Occipital lobe (tissue), 2 donors: ENCODE data around the gene MCM7. TPM values are rescaled to one million over a fixed set of nuclear protein-coding genes. Genes with fewer than 3 reads are reported as not detected.

ENCODE experiments used
- DNase-seq: peaks from one replicate; lab custom pipeline; 2025; lab: John Stamatoyannopoulos, UW
- total RNA-seq: library from RNA; depleted of rRNA; stranded (reverse); fragments of >200 nt; gene quantifications from one replicate; pipeline ENCODE4 v1.2.3, GENCODE V29; 2014

MCM7 gene
- total RNA-seq, 1 donor from 2014 or later, result 44.8 TPM

DNA sequence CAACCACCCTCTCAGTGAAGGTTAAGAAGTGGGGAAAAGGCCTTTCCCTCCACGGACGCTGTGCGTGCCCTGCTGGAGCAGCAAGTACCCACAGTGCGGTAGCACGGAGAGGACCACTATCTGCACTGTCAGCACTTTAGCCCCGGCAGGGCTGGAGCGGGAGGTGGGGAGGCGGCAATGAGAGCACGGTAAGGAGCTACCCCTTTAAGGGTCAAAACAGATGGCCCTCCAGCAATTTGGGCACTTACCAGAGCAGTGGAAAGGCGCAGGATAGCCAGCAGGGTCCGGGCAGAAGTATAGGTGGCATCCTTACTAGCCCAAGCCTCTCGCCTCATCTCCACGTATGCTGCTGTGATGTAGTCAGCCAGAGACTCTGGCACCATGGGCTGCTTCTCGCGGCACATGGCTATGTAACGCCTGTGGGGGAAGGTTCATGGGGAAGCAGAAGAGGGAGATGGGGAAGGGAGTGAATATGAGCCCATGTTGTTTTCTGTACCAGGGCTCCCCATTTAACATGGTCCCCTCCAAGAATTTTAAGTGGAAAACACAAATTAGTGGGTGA lies 7.2 kb downstream of the MCM7 start:
- DNase-seq, result no peak

DNA sequence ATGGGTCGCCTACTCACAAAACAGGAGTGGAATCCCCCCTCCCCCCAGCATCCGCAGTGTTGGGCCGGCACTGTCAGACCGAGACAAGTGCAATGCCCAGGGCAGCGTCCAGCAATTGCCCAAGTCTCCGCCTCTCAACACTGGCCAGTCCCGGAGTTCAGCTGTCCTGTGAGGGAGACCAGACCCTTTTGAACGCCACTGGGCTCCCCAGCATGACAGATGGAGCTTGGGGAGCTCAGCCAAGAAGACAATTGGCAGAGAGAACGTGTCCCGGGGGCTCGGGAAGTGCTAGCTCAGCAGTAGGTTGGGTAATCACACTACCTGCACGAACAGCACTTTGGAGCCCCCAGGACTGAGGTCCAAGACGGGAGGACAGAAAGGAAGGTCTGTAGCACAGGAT lies 7.7 kb downstream of the MCM7 start:
- no peak for DNase-seq

DNA sequence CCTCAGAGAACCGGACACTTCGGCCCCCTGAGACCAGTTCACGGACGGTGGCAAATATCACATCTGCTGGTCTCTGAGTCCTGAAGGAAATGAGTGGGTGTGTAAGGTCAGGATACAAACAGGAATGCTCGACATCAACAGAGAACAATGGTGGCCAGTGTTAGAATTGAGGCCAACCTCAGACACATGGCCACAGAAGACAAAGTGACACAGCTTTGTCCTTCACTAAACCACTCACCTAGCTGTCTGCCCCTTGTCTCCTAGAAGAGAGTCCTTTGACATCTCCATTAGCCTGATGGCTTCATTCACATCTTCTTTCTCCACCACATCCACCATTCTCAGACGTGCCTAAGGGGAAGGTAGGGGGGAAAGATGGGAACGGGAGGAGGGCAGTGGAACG lies 8.1 kb downstream of the MCM7 start:
- DNase-seq, result no peak

DNA sequence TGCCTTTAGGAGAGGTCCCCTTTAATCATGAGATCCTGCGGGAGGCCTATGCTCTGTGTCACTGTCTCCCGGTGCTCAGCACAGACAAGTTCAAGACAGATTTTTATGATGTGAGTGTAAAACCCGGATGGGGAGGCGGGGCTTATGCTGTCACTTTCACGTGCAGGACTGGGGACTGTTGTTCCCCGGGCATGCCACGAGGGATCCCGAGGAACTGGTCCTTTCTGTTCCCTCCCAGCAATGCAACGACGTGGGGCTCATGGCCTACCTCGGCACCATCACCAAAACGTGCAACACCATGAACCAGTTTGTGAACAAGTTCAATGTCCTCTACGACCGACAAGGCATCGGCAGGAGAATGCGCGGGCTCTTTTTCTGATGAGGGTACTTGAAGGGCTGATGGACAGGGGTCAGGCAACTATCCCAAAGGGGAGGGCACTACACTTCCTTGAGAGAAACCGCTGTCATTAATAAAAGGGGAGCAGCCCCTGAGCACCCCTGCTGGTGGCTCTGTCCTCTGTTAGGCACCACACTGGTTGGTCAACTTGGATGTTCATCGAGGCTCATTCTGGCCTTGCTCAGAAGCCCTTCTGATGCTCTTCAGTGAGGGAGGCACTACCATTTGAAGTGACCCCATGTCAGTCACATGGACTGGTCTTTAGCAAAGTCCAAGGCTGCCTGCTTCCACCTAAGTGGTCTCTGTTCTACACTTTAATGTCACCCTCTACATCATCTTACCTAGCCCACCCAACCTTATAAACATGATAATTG lies 9.6 kb downstream of the MCM7 start:
- DNase-seq, result no peak

DNA sequence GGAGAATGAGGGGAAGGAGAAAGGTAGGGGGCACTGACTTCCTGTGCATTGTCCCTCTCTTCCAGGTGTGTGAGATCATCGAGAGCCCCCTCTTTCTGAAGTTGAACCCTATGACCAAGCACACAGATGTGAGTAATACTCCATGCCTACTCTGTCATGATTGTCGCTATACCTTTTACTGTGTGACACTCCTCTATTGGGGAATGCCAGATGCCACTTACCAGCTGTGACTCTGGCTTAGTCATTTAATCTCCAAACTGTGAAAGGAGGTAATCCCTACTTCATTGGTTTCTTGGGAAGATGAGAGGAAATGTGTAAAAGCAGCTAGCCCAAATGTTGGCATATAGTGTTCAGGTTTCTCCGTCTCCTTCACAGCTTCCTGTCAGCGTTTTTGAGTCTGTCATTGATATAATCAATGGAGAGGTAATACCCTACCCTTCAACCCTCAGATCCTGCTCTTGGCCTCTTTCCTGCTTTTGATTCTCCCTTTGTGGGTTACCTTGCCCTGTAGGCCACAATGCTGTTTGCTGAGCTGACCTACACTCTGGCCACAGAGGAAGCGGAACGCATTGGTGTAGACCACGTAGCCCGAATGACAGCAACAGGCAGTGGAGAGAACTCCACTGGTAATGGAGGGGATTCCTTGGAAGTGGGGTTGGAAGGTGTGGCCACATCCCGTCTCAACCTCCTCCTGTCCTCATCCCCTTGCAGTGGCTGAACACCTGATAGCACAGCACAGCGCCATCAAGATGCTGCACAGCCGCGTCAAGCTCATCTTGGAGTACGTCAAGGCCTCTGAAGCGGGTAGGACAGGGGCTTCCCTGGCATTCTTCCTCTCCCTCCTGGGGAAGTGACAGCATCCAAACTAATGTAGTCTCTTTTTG lies 10.4 kb downstream of the MCM7 start:
- no peak for DNase-seq

DNA sequence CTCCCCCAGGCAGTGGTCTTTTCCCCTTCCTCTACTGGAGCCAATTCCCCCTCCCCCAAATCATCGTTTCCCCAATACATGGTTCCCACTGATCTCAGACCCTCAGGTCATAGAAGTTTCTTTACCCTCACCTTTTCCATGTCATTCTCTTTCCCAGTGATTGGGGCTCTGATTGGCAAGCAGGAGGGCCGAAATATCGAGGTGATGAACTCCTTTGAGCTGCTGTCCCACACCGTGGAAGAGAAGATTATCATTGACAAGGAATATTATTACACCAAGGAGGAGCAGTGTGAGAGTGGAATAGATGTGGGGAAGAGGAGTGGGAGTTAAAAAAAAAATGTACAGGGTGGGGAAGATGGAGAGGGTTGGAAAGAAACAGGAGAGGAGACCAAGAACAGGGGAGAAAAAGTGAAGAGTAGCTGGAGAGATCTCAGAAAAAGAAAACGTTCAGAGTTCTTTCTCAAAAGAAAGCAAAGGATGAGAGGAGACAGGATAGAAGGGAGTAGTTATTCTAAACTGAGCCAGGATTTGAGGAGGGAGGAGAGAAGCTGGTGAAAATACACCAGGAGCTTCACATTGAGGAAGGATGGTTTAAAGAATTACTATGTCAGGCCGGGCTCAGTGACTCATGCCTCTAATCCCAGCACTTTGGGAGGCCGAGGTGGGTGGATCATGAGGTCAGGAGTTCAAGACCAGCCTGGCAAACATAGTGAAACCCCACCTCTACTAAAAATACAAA lies 11.6 kb downstream of the MCM7 start:
- DNase-seq, result no peak

DNA sequence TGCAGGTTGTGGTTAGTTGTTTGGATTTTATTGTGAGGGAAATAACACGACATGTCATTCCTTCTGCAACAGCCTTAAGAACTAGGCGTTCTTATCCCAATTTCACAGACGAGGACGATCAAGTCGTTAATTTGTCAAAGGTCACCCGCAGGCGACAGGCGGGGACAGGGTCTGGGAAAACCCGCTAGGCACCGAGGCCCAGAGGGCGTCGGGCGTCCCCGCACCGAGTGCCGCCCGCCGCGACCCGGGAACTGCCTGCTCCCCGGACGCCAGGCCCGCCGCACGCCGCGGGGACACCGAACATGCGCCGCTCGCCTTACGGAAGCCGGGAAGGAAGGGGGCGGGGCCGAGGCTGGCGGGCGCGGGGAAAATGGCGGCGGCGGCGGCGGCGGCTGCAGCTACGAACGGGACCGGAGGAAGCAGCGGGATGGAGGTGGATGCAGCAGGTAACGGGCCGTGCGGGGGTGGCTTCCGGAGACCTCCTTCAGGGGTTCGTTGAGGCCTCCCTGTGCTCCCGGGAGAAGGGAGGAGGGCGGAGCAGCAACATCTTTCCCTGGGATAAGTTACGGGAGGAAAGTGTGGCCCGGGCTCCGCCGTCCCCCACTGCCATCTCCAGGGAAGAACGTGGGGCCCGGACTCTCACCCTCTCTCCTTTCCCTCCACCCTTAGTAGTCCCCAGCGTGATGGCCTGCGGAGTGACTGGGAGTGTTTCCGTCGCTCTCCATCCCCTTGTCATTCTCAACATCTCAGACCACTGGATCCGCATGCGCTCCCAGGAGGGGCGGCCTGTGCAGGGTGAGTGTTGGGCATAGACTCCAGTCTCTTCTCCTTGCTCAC lies 12.4 kb downstream of the MCM7 start, which contains the start of gene COPS6:
COPS6 (plus strand) TSS at position 349 of the 837 bp plus-strand sequence; CDS start at position 371, 22 bp downstream.
- DNase-seq, result peak; percentile 77

DNA sequence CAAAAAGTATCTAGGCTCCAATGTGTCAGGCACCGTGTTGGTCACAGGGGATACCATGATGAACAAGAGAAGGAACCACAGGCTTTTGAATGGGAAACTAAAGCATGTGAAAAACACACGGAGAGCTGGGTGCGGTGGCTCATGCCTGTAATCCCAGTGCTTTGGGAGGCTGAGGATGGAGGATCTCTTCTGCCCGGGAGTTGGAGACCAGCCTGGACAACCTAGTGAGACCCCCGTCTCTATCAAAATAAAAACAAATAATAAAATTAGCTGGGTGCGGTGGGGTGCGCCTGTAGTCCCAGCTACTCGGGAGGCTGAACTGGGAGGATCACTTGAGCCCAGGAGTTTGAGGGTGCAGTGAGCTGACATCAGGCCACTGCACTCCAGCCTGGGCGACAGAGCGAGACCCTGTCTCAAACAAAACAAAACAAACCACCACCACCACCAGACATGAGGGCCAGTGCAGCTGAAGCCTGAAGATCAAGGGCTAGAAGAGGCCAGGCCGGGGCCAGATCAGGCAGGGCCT lies 13.0 kb downstream of the MCM7 start:
- no peak for DNase-seq

DNA sequence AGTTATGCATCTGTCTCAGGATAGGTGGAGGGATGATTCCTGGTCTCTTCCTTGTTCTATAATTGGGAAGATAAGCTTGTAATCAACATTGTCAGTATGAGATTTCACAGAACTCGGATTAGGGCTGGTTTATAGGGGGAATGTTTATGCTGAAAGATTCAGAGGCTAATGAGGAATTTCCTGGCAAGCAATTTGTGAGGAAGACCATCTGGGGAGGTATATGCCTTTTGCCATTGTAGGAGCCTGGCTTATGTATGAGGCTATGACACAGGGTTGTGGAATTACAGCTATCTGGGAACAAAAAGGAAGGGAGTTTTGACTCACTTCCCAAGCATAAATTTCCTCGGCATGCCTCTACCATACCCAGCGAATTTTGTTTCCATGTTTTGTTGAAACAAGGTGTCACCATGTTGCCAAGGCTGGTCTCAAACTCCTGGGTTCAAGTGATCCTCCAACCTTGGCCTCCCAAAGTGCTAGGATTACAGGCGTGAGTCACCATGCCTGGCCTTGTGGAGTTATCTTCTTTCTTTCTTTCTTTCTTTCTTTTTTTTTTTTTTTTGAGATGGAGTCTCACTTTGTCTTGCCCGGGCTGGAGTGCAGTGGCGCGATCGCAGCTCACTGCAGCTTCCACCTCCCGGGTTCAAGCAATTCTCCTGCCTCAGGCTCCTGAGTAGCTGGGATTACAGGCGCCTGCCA lies 14.0 kb downstream of the MCM7 start:
- no peak for DNase-seq

DNA sequence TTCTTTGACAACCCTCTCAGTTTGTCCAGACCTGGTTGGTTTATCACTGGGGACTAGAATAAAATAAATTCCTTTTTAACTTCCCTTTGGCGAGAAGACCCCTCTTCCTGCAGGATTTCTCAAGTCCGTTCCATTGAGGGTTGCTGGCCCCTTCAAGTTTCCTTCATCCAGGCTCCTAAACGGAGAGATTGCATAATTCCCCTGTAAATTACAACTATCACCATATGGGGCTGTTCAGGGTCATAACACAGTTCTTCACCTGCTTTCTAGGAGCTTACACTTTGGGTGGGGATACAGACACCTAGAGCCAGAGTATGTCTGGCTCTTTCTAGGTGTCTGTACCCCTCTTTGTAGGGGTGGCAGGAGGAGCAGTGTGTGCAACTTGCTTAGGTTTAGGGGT lies 15.7 kb downstream of the MCM7 start:
- DNase-seq, result no peak

DNA sequence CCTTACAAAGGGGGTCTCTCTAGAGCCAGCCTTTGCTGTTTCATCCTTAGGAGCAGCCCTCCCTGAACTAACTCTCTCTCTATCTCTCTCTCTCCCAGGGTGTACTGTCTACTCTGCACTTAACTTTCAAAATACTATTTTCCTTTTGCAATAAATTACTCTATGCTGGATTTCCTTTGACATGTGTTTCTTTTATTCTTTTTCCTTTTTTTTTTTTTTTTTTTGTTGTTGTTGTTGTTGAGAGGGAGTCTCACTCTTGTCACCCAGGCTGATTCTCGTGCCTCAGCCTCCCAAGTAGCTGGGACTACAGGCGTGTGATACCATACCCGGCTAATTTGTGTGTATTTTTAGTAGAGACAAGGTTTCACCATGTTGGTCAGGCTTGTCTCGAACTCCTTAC lies 18.2 kb downstream of the MCM7 start:
- DNase-seq, result no peak

DNA sequence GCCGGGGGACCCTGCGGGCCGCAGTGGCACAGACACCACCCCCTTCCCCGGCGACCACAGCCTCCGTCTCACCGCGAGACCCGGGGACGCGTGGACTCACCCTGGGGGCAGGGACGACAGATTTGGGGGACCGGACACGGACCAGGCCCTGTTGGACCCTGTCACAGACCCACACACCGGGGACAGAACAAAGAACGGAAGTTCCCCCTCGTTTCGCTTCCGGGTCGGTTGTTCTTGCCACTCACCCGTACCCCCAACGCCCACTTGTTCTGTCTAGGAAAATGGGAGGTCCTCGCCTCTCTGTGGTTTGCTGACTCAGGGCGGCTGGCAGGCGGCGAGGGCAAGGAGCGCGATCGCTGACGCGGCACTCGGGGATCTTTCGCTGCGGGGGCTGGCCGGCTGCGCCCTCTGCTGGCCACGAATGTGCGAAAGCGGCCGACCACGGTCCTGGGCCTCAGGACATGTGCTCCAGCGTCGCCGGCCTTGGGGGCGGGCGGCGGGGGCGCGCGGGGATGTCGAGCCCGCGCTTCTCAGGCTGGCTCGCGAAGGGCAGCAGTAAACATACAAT lies 19.6 kb downstream of the MCM7 start, which contains the start of gene ZNF3:
ZNF3 (minus strand) TSS at position 189 of the 568 bp plus-strand sequence. CDS start 4,366 bp downstream, outside the sequence.
- peak; percentile 98 for DNase-seq

DNA sequence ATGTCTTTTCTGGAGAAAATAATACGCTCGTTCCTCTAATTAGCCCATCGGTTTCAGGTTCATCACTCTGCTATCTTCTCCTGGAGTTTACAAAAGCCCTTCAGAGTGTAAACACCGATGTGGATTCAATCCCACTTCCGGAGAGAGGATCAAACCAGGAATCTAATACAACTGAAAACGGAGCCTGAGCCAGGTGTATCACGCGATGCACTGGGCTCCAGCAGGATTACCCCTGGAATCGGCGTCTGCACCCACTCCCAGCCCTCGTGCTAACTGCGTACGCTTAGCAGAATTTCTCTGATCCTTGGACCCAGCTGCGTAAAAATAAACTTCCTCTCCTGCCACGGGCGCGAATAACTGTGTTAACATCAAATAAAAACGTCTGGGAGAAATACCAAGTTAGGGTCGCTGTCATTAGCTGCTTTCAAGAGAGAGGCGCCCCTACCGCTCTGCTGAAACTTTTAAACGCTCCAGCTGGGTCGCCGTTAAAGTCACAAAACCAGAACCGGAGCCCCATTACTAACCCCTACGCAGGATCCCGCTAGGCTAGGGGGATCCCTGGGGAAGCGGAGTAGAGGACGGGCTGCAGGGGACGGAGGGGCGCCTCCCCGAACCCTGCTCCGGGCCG lies 20.2 kb downstream of the MCM7 start:
- DNase-seq, result no peak

DNA sequence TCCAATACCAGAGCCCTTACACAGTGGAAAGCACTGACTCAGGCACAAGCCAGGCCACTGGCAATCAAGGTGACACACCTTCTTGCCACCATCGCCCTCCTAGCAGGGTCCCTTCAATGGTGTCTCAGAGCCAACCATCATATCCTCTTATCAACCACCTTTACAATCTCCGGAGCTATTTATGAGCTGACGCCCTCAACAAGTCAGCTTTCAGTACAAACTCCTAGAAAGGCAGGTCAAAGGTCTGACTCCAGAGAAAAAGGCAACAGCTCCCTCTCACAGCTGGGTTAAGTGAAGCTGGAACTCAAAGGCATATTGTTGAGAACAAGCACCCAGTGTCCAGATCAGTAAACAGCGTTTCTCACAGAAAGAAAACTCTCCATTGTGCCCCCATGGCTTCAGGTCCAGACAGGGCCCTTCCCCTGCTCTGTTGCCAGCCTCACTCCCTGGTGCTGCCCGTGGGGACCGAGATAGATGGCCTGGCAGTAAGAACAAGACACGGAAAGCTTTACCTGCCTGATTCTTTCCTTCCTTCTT lies 22.1 kb downstream of the MCM7 start:
- peak; percentile 52 for DNase-seq

DNA sequence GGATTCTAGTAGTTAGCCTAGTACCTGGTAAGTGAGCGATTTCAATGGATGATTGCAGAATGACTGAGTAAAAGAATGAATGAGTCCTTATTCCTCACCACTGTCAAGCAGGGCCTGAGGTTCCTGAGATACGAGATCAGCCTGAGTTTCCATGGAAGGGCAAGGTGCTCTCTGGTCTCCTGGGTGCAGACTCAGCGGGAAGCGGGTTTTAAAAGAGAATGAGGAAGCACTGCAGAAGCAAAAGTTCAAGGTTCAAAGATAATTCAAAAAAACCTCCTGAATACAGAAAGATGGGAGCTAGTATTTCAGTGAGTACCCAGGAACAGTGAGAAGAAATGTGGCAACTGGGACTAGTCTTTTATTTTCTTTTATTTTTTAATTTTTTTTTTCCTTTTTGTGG lies 24.0 kb downstream of the MCM7 start:
- no peak for DNase-seq

DNA sequence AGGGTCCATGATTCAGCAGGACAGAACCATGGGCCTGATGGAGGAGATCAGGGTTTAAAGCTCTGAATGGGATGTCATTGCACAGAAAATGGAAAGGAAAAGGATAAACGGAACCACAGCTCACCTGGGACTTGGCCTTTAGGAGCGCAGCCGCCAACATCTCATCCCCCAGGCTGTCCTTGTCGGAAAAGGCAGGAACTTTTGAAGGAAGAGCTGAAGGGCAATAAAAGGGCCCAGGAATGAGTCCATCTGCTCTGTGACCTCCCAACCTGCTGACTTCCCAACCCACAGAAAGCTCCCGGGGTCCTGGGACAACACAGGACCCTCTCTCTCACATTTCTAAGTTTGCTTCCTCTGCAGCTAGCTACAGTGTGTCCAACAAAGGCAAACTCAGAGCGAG lies 25.8 kb downstream of the MCM7 start:
- DNase-seq, result no peak

DNA sequence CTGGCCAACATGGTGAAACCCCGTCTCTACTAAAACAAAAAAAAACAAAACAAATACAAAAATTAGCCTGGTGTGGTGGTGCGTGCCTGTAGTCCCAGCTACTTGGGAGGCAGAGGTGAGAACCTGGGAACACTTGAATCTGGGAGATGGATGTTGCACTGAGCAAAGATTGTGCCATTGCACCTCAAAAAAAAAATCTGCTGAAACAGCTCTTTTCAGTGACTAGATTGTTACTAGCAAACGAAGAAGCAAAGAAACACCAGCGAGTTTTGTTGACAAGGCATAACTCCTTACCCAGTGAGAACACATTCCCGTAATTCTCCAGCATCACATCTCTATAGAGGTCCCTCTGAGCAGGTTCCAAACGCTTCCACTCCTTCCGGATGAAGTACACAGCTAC lies 26.4 kb downstream of the MCM7 start:
- no peak for DNase-seq

DNA sequence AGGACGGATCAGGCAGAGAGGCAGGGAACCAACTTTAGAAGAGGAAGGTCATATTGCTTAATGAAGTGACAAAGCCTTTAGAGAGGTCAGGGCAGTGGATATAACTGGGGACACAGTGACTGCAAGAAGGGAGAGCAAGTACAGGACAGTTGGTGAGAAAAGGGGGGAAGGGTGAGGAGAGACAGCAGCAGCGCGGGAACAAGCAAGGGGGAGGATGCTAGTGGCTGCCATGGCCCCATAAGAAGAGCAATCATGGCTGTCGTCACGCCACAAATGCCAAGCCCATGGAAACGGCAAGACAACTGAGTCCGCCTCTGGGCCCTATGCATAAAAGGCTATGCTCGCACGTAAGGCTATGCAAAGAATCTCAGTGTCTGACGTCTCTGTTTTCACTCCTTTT lies 28.7 kb downstream of the MCM7 start:
- DNase-seq, result no peak
